Measurements from ENCODE around the gene FOXN3.
"Not testable (repeated sequence)": the region's sequence is repeated elsewhere in the genome, so short reads cannot be mapped to it uniquely, and the experiment has no call there.

The FOXN3 gene

DNA sequence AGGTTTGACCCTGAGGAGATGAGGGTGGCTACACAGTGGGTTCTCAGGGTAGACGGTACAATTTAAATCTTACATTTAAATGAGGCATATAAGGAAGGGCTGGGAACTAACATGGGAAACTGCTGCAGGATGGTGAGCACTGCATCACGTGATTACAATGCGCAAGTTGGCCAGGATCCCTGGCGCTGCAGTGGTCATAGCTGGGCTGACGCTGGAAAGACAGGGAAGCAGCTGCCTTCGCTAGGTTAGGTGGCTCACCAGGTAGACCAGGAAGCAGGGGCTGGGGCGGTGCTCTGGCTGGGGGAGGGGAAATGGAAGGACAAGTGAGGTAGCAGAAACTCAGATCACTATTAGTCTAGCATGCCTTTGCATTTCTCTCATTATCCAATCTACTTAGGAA is 149.9 kb downstream of the FOXN3 start:
- no peak for DNase-seq

DNA sequence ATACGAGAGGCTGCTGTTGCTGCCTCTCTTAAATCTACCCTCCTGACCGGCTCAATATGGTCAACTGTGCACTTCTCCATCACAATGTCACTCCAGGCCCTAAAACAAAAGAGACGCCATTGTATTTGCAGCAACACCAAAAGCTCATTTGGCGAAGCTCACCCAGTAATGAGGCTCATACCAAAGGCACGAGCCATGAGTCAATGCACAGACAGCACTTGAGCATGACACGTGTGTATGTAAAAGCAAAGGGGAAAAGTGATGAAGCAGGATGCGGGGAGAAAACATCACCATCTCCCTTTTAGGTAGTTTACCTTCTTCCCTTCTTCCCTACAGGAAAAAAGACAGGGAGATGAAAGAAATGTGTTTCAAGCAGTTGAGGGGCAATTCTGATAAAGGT is 150.3 kb downstream of the FOXN3 start:
- DNase-seq, result no peak

DNA sequence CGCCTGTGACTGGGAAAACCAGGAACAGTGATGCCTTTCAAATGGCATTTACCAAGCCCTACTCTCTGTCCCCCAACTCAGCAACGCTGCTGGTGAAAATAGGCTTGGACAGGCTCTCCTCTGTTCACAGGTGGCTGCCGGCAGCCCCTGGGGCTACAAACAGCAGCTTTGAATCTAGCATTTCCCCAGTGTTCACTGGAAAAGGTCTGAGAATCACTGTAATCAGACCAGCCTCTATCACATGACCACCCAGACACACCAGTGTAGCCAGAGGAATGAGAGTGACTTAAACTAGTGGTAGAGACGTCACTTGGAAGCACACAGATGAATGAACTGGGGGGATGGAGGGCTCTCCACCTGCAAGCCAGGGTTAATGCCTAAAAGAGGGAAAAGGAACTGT is 151.8 kb downstream of the FOXN3 start:
- DNase-seq, result no peak

DNA sequence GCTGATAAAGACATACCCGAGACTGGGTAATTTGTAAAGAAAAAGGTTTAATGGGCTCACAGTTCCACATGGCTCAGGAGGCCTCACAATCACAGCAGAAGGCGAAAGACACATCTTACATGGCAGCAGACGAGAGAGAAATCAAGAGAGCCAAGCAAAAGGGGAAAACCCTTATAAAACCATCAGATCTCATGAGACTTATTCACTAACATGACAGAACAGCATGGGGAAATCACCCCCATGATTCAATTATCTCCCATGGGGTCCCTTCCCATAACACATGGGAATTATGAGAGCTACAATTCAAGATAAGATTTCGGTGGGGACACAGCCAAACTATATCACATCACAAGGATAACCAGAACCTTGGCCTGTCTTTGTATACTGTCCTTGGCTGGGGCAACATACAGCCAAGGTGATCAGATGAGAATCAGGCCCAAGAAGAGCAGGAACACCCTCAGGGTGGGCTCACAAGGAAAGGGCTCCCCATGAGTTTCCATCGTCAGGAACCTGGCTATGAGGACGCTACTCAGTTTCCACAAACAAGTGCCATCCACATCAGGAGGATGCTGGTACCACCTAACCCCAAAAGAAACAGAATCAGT is 152.7 kb downstream of the FOXN3 start:
- no peak for DNase-seq

DNA sequence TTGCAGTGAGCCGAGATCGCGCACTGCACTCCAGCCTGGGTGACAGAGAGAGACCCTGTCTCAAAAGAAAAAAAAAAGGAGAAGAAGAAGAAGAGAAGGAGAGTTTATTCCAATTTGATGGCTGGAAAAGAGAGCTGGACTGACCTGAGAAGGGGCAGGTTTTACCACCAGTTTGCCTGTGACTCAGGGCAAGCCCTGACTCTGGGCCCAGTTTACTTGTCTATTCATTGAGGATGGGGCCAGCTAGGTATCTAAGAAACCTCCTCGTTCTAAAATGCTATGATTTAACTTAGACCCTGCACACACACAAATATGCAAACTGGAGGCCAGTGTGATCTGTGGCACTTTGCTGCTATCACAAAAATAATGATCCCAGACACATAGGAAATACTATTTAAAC is 155.0 kb downstream of the FOXN3 start:
- no peak for DNase-seq

DNA sequence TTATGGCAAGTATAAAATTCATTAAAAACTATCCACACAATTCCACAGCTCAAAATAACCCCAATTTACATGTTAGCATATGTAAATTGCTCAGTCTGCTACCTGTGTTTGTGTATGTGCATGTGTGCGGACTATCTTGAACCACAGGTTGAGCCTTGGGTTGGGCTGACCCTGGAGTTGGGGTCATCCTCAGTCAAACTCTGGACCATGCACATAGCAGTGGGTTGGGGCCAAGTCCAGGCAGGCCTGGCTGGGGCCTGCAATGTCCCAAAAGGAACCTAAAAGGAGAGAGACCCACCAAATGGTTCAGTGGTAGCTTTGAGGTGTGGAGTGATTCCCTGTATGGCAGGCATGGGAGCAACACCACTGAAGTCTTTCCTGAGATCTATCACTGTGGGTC is 156.1 kb downstream of the FOXN3 start:
- no peak for DNase-seq

DNA sequence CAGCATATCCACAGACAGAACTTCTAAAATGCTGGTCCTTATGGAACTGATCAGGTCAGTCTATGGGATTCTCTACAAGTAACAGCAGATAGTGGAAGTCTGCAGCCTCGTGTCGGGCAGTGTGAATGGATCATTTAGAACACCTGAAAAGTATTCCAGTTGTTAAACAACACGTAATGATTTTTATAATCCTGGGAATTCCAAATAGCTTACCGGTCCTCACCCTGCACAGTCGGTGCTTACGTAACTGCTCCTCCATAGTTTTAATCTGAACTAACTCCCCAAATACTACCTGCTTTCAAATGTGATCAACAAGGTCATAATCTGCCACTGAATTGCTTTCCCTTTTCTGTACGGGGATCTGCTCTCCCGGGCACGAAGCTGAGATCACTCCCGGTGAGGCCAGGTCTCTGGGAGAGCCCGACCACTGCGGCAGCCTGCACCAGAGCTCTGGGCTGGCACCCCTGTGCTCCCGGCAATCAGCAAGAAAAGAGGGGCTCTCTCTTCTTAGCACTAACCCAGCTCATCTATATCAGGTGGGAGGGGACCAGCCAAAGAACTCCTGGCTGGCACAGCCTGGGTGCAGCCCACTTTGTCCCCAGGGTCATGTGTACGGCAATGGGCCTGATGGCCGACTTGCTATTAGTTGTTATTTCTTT is 157.0 kb downstream of the FOXN3 start:
- DNase-seq, result no peak

DNA sequence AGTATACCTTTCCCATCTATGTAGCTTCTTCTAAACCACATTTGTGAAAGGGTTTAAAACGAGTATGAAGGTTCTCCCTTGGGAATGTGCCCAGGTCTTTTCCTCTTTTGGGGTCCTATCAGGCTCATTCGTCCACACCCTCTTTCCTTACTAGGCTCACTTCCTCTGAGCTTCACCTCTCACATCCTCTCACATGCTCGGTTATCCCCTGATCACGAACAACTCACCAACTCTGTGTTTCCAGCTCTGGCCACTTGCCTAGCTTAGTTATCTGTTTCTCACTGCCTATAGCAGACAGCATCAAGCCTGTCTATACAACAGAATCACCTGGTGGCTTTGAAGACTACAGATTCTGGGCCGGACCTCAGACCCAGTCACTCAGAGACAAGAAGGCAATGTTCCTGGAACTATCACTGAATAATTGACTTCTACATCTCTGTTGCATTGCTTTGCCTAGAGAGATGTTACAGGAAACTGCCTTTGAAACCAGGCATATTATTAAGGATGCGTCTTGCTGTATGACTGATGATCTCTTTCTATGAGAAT is 158.2 kb downstream of the FOXN3 start:
- DNase-seq, result no peak

DNA sequence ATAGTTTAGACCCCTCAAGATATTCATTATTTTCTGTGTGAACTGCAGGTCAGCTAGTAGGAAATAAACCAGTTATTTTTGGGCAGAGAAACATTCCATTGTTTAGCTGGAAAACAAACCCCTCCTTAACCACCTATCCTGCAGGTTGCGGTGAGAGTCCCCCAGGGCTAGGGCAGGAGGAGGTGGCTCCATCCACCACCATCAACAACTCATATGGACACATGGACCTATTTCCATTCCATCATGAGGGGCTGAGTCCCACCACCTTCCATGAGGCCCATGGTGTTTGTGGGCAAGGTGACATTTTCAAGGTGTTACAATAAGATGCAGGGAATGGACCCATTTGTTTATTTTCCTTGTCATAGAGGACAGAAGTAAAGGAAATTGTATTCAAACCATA is 160.1 kb downstream of the FOXN3 start:
- no peak for DNase-seq

DNA sequence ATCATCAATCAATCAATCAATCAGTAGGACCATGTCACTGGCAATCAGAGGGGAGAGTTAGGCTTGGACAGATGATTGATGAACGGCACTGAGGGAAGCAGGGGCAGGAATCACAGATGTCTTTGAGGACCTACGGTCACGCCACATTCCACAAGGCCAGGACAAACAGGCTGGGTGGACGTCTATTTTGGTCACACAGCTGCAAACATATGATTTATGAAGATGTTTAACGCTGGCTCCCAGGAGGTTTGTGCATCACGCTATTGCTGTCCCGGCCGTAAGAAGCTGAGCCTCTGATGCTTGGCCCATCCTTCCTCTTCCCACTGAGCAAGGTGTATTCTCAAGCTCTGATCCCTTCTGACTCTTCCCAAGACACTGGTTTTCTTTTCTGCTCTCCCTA is 160.8 kb downstream of the FOXN3 start:
- no peak for DNase-seq

DNA sequence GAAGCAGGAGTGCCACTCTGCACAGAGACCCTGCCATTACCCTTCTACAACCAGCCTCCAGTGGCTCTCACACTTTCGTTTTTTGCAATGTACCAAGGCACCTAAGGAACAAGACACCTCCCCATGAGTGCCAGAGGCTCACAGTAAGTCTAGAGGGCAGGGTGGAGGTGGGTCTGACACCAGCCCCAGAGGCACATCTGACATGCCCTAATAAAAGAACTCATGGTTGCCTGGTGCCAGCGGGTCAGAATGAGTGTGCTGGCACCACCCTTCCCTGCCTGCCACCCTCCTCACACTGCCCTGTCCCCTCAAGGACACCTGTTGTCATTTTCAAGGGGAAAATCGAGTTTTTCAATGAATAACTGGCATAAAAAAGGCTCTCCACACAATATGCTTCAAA is 161.2 kb downstream of the FOXN3 start:
- DNase-seq, result no peak

DNA sequence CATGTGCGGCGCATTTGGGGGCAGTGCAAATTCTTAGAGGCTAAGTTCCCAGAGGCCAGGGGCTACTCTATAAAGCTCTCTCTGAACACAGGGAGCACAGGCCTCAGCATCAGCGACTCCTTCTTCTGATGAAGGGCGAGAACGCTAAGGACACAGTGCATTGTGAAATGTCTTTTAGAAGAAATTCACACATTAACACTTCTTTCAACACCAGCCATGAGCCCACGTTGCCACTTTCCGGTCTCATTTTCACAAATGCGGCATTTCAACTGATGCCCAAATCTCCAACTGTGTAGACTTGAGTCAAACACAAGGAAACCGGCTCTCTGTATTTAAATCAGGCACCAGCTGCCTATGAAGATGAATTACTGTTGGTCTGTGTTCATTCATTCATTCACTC is 162.0 kb downstream of the FOXN3 start:
- DNase-seq, result no peak

DNA sequence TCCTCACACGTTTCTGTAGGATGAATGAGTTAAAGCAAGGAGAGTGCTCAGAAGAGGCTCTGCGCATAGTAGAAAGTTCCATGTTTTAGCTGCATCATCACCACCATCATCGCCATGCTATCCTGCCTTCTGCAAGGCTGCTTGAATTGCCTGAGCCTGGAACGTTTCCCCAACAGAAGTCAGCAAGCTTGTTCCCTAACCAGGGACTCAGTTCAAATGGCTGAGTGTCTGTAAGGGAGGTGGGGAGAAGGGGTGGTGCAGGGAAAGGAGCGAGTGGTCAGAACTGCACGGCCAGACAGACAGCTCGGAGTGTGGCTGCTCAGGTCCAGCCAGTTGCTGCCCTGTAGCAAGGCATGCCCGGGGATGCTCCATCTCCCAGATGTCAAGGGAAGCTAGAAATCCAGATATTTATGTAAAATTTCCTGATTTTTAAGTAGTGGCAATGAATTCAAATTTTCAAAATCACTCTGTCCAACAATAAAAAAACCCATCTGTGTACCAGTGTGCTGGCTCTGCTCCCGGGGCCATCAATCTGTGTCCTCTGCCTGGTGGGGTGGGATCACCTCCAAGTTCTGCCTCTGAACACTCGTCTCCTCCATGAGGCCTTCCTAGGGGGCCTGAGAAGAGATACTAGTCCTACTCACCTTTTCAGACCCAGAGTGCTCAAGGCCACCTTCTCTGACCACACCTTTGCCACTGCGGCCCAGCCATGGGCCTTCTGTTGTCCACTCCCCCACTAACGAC is 162.7 kb downstream of the FOXN3 start:
- no peak for DNase-seq

DNA sequence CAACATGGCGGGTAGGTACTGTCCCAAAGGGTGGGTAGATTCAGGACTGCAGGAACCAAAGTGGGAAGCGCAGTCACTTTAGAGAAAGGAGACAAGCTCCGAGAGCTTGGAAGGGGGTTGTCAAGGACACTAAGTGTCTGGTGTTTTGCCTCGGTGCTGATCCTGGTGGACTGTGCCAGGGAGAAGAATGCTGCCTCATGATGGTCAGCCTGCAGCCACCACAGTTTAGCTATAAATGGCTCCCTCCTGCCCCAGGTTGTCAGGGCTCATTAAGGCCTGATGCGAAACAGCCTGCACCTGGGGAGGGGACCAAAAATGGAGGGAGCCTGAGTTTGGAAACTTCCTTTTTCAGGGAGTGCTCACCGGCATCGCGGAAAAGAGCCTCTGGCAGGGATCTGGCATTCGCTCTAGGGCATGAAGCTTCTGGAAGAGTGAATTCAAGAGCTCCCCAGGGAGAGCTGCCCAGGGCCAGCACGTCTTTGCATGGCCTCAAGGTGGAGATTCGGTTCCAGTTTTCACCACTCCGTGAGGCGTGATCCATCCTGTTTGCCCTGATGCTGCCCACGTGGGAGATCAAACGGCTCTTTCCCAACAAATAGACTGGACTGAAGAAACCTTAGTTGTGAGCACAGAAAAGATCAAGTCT is 164.0 kb downstream of the FOXN3 start:
- no peak for DNase-seq

DNA sequence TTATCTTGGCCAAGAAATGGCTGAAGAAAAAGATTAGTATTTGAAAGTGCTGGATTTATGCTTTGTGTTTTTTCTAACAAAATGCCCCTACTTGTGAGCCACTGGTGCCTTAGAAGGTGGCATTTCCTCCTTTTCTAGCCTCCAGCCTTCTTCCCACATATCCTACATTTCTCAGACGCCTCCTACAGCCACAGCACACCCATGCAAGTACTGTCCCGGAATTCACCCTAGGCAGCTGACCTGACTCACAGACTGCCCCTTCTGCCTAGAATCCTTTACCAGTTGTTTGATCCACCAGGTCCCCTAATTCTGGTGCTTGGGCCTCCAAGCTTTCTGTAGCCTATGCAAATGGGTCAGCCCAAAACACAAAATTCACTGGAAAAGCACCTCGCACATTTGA is 166.0 kb downstream of the FOXN3 start:
- no peak for DNase-seq

DNA sequence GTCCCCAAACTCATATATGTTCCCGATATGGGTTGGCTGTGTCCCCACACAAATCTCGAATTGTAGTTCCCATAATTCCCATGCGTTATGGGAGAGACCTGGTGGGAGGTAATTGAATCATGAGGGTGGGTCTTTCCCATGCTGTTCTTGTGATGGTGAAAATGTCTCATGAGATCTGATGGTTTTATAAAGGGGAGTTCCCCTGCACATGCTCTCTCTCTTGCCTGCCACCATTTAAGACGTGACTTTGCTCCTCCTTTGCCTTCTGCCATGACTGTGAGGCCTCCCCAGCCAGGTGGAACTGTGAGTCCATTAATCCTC is 166.4 kb downstream of the FOXN3 start:
- DNase-seq, result not testable (repeated sequence)

DNA sequence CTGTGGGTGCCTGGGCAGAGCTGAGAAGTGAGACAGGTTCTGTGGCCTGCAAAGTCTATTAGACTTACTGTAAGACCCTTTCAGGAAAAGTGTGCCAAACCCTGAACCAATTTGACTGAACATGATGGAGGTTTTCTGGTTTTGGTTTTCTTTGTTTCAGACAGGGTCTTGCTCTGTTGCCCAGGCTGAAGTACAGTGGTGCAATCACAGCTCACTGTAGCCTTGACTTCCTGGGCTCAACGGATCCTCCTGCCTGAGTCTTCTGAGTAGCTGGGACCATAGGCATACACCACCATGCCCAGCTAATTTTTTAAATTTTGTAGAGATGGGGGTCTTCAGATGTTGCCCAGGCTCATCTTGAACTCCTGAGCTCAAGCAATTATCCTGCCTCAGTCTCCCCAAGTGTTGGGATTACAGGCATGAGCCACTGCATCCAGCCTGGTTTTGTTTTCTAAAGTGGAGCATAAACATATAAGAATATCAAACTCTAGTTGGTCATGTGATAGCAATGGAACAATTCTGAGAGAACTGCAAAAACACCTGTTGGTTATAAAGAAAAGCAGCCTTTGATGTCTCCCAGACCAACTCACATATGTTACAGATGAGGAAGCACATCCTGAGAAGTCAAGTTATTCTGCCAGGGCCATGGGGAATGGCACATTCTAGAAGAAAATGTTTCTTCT is 166.9 kb downstream of the FOXN3 start:
- no peak for DNase-seq

DNA sequence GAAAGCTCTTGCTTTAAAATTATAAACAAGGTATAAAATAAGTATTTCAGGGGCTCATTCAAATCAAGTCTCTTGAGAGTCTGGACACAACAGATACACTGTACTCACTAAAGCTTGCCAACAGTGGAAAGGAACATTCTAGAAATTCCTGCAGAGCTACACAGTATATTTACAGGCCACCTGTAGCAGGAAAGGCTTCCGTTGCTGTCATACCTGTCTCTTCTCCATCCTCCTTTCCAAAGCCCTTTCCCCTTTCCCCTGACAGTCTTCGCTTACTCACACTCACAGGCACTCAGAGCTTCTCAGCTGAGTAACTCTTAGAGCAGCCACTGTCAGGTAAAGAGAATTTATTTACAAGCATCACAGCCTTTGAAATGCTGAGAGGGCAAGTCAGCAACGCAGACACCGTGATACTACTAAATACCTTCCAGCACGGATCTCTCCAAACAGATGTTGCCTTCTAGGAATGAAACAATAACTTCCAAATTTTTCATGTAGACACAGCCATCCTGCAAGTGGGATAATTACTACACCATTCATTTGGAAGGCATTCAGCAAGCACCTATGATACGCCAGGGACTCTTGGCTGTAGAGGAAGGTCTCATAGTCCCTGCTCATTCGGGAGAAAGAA is 167.9 kb downstream of the FOXN3 start:
- DNase-seq, result no peak

DNA sequence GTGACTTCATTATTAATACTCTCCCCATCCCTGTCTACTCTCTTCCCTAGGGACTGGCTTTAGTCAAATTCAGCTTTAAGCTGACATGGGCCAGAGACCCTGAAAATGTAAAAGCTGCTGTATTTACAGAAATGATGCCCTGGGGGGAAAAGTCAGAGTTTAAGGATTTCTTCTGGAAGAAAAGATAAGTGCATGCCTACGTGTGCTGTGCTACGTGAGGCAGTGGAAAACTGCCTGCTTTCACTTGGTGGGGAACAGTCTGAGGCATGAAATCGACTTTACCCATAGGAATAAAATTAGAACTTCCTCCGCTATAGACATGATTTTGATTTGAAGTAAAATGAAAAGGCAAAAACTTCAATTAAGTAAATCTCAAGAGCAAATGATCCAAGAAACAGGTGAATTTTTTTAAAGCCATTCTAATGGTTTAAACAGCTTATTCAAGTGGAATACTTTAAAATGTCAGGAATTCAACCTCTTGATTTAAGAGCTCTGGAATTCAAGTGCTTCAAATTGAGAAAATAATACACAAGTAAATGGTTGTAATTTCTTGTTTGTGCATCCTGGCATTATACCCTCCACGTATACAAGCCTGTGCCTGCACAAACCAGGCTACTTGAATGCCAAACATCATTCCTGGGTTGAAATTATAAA is 168.5 kb downstream of the FOXN3 start:
- DNase-seq, result no peak

DNA sequence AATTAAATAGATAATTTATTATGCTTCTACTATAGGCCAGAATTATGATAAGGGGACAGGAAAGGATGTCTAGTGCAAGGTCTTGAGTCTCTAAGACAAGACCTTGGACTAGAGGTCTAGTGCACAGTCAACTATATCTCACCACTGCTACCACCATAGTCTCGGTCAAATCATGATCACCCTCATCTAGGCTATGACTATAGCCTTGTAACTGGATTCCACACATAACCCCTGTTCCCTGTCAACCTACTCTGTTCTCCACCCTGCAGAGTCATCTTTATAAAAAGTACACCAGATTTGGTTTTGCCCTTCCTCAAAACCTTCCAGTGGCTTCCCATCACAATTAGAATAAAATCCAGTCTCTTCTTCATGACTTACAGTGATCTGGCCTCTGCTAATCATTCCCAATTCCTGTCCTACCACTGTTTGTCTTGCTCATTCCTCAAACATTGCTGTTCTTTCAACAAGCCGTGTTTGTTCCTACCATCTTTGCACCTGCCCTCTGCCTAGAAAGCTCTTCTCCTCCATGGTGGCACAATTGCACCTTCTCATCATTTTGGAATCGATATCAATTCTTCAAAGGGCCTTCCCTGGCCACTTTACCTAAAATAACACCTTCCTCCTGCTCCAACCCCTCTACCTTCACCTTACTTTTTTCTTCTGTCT is 169.4 kb downstream of the FOXN3 start:
- no peak for DNase-seq

DNA sequence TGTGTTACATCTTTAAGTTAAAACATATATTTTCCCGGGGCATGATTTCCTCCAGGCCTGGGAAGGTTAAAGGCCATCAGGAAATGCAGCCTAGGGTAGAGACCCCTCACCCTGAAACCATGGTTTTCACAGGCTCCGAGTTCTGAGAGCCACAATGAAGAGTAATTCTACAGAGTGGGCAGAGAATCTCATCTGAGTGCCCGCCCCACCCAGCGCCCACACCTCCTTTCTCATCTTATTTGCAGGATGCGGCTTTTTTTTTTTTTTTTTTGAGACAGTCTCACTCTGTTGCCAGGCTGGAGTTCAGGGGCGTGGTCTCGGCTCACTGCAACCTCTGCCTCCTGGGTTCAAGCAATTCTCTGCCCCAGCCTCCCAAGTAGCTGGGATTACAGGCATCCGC is 170.7 kb downstream of the FOXN3 start:
- no peak for DNase-seq

DNA sequence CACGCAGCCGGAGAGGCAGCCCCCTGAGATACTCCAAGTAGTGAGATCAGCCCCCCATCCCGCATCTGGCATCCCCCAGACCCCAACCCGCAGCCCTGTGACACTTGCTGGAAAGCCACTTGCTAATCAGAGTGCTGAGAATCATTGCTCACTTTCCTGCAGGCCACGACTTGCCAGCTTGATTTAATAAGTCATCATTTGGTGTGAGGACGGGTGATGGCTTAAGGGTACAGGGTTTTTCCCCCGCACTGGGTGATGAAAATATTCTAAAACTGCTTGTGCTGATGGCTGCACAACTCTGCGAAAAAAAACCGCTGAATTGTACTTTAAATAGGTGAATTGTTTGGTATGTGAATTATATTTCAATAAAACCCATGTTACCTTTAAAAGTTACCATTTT is 171.2 kb downstream of the FOXN3 start:
- DNase-seq, result no peak
